GM18867 (cell line): Measurements from ENCODE around the gene CDC42BPA.

Experiments
- ATAC-seq: cut with Tn5 transposase; IDR thresholded peaks from one replicate; pipeline ENCODE4 v1.9.1; 2021; ENCODE audit warnings: mild to moderate bottlenecking, moderate library complexity; ENCODE audit not compliant: unreplicated experiment

CDC42BPA gene

DNA sequence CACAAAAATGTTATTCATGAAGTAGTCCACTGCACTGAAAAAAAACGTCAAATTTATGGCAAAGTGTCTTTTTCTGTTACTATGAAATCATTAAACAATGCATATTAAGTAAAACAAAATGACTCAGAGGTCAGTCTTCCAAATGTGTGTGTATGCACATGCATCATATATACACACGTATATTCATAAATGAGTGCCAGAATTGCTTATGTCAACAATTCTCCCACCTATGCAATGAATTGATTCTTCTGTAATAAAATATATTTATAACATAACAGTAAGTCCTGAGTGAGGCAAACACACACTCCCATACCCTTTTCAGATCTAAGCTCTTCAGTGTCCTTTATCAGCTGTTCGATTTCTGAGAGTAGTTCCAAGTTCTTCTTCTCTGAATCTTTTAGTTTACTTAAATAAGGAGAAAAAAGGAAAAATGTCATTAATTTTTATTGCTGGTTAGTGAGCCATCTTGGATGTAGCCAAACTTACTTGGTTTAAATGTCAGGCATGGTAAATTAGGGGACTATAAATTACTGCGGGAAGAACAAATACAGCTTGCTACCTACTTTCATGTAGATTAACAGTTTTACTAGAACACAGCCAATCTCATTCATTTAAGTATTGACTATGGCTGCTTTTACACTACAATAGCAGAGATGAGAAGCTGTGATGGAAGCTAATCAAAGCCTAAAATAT lies 246.3 kb downstream of the CDC42BPA start:
- no peak for ATAC-seq

DNA sequence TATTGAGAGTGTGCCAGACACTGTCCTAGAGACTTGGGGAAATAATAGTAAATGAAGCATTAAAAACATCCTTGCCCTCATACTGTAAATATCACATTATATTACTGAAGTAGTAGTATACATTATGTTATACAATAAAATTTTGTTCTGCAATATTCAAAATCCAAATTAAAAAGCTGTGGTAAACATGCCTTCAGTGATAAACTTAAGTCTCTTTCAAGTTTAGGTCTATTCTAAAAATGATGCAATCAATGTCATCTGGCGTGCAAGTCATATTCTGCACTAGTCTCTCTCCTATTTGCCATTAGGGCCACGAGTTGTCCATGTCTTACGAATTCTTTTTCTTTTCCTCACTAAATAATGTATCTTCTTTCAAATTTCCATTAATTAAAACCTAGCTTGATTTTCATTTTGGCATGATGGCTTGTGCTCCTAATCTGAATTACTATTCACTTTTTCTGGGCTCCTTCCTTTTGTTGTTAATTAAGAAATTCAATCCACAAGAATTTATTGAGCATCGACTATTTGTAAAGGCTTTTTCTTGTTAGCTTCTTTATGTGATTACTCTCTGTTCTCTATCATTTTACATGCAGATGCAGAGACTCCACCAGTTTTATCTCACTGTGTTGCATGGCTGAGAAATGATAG lies 247.5 kb downstream of the CDC42BPA start:
- ATAC-seq = no peak

DNA sequence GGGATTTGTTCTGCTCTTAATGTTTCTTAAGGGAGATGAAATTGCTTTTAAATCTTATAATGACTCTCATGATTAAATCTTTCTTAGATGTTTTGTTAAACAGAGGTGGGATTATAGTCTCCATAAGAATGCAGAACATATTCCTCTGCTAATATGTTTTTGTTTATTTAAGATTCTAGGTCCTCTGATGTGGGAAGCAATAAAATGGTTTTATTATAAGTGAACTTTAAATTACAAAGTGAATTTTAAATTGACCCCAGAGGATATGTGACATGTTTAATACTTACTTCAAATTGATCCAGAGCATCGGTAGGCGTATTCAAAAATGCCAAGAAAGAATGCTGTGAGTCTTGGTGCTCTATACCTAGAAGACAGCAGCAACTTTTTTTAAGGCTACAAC lies 248.8 kb downstream of the CDC42BPA start:
- ATAC-seq = no peak

DNA sequence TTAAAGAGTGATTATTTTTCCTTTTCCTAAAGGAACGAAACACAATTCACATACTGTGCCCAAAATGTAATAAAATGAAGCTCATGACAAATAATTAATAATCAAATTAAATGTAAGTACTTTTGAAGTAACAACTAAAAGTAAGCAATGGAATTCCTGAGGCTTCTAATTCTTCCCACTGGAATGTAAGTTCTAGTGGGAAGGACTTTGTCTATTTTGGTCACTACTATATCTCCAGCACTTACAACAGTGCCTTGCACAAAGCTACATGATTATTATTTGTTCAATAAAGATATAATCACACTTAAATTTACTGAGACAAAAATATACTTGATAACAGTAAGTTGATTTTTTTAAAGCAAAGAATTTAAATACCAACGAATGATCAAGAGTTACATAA lies 249.4 kb downstream of the CDC42BPA start:
- no peak for ATAC-seq

DNA sequence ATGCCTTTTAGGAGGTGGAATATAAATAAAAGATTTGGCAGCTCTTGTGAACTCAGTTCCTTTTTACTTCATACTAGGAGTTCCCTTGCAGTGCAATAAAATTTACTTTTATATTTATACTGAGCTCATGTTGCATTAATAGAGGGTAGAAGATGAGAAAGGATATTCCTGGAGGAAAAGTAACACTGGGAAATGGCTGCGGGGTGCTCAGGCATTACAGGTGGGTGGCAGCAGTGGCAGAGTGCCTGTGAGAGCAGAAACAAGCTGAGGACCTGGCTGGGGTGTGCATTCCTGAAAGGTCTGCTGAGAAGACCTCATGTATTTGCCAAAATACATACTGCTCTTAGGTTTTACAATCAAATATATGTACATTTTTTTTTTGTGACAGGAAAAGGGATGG lies 251.3 kb downstream of the CDC42BPA start:
- no peak for ATAC-seq

DNA sequence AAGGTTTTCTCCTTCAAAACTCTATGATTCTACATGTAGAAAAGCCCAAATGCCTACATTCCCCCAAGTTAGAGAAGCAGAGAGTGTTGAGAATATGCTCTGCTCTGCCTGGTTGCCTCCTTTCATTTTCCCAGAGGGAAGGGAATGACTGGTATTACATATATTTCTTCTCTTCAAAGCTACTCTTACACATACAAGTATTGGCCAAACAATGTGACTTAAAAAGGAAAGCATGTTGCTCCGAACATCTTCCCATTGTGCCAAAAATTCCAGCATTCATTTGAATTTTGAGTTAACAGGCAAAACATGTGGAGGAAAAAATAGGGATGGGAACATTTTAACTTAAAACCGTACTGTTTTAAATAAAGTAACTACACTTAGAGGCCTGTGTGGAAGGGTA lies 253.0 kb downstream of the CDC42BPA start:
- ATAC-seq = no peak

DNA sequence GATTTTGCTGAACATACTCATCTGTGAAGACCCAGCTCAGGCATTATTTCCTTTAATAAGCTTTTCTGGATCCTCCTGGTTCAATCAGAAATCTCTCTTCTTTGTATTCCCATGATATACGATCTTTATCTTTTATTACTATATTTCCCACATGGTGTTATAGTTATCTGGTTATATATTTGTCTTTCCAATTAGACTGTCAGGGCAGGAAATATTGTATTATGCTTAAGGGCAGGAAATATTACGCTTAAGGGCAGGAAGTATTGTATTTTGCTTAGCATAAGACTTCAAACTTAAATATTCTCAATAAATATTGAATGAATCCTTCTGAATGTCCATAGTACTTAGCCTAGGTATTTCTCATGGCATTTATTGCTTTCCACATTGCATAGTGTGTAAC lies 256.0 kb downstream of the CDC42BPA start:
- ATAC-seq = no peak

DNA sequence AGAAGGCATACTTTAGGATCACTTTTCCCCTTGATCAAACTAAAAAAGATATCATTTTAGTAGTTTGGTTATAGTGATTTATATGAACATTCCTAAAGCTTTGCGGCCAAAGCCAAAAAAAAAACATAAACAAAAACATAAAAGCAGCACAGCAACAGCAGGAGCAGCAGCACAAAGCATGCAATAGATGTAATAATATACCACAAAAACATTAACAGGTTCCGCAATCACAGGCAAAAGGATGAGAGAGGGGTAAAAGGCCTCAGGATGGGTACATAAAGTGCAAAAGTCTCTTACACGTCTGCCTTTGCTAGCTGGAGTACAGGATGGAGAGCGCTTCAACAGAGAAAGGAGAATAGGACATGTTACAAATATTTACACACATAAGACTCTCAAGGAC lies 259.2 kb downstream of the CDC42BPA start:
- no peak for ATAC-seq

DNA sequence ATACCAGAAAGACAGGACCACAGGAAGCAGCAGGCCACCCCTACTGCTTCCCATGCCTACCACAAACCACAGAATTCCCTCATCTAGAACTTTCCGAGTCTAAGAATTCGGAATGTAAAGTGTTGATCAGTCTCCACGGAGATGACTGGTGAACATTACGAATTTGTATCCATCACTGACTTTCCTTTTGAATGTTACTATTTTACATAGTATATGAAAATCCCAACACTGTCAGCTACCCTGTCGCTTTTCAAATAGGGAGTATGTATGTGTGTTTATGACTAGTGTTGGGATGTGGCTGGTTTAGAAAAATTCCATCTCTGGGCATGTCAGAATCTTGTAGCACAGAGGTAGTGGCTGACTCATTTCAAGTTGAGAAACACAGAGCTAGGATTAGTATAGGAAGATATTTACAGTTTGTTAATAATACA lies 260.0 kb downstream of the CDC42BPA start:
- ATAC-seq = no peak

DNA sequence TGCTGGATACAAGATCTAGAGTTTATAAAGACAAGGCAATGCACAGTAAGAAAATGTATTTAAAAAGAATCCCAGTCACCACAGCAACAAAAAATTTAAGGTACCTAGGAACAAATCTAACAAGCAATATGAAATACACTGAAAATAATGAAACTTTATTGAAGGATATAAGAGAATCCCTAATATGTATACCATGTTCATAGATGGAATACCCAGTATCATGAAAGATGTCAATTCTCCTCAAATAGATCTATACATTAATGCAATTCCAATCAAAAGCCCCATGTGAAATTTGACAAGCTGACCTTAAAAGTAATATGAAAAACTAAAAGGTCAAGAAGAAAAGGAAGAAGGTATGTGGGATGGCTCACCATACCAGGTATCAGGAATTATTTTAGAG lies 269.0 kb downstream of the CDC42BPA start:
- no peak for ATAC-seq

DNA sequence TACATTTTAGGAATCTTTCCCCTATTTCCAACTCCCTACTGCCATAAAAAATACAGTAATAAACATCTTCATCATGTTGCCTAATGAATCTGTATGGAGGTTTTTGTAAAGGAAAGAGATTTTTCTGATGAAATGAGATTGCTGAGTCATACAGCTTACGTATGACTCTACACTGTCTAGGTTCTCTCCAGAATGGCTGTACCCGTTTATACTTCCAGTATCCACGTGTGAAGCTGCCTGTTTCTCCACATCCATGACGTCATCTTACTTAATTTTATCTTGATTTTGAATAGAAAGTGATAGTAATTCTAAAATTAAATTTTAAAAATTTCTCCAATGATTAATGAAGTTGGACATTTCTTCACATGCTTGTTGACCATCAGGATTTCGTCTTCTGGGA lies 274.5 kb downstream of the CDC42BPA start:
- no peak for ATAC-seq

DNA sequence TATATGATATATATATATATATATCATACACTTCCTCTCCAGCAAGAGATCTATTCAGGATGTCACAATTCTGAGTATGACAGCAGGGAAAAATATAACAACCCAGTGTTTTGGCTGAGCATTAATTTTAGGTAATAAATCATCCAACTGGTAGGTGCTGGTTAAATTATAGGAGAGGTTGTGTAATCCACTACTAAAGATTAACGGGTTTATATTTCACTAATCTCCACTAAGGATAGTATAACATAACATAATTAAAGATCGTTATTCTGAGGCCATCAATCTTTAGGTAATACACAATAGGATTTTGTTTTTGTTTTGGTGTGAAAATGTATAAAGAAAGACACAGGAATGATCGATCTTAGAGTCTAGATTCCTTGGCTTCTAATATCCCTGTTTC lies 276.0 kb downstream of the CDC42BPA start:
- no peak for ATAC-seq

DNA sequence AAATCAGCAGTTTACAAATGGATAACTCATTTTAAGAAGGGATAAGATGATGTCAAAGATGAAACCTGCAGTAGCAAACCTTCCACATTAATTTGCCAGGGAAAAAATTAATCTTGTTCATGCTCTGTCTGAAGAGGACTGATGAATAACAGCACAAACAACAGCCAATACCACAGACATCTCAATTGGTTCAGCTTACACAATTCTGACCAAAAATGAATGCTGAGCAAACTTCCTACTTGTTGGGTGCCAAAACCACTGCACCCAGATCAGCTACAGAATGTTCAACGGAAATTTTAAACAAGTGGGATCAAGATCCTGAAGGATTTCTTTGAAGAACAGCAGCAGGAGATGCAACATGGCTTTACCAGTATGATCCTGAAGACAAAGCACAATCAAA lies 279.9 kb downstream of the CDC42BPA start:
- no peak for ATAC-seq

DNA sequence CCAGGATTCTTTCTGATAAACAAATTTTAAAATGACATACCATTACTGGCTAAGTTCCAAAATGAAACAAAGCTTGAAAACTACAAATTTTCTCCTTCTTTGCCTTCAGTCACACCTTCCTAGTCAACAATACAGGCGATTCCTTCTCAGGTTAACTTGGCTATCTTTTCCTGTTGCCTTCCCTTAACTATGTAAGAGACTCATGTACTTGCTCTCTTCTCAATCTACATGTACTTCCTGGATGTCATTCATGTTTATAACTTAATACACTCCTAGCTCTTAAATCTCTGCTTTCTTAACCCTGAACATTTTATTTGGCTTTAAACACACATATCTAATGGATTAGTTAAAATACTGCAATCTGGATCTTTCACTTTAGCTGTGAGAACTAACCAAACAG lies 281.2 kb downstream of the CDC42BPA start:
- no peak for ATAC-seq

DNA sequence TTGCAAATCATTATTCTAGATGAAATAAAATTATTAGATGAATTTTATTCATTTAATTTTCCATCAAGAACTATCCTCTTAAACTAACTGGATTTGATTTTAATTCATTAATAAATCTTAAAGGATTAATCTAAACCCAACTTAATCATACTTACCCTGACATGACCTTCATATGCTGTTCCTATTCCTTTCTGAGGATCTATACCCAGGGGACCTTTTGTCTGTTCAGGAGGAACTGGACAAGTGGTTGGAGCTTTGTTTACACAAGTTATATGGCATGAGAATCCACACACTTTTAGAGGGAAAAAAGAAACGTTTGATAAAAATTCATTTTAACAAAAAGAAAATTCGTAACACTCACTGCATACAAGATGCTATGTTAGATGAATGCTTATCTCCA lies 283.0 kb downstream of the CDC42BPA start:
- no peak for ATAC-seq

DNA sequence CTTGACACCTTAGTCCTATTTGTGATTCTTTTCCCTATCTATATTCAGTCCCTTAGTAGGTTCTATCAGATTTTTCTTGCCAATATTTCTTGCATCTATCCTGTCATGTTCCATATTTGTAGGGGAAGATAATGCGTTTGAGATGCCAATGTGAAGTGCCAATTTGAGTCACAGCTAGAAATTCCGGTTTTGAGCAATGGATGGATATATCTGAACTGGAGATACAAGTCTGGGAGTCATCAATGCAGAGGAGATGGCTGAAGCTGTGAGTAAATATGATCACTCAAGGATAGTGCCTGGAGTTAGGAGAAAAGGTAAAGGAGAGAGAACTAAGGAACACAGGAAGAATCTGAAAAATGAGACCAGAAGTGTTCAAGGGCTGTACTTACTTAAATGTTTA lies 284.4 kb downstream of the CDC42BPA start:
- no peak for ATAC-seq

DNA sequence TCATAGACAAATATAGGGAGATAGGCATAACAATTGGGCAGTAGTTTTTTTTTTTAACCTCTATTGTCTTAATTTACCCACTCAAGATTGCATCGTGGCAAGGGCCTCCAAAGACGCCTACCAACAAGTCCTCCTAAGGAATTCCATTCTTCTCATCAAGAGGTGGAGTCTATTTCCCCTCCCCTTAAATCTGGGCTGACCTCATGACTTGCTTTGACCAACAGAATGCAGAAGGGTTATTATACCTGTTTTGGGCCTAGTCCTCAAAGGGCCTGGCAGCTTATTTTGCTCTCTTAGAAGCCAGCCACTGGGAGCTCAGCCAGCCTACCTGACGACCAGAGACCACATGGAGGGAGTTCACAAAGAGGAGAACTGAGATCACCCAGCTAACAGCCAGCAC lies 285.9 kb downstream of the CDC42BPA start:
- no peak for ATAC-seq

DNA sequence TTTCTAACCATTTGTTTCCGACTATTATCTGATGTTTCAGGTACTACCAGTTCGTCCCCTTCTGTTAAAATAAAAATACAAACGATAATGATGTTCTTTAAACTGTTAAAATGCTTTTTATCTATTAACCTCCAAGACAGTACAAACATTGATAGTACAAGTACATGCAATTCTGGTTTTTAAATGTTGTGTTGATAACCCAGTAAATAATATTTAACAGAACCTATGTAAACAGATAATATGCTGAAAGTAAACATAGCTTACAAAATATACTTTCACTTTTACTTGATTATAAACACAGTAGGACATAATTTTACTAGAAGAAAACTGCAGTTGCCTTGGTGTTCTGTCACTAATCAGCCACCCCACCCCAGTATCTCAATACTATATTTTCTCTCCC lies 301.3 kb downstream of the CDC42BPA start:
- no peak for ATAC-seq

DNA sequence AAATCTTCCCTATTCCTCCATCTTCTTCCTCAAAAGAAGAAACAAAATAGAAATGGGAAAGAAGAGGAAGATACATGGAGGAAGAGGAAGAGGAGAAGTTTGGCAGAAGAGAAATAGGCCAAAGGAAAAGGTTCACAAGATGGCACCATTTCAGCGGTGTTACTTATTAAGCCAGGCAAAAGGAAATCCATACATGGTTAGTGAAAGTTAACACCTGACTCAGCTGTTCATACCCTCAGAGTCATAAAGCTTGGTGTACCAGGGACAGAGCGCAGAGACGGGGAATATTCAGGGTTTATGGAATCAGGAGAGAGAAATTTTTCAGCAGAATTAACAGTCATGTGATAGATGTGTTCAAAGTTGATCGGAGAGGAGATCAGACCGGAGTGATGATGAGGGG lies 307.6 kb downstream of the CDC42BPA start:
- ATAC-seq = no peak

DNA sequence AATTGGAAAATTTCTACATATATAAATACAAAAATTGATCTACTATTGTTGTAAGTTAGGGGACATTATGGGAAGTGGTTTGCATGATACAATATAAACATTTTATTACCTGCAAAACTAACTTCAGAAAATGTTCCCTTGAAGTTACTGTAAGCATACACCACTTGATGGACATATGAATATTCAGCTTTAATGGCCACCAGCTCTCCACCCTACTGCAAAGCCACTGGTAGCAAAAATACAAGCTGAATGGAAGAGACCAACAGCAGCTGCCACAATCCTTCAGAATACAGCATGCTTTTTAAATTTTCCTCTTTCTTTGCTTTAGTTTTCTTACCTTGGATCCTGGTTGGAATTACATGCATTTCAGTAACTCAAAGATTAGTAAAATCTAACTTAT lies 308.4 kb downstream of the CDC42BPA start:
- no peak for ATAC-seq

DNA sequence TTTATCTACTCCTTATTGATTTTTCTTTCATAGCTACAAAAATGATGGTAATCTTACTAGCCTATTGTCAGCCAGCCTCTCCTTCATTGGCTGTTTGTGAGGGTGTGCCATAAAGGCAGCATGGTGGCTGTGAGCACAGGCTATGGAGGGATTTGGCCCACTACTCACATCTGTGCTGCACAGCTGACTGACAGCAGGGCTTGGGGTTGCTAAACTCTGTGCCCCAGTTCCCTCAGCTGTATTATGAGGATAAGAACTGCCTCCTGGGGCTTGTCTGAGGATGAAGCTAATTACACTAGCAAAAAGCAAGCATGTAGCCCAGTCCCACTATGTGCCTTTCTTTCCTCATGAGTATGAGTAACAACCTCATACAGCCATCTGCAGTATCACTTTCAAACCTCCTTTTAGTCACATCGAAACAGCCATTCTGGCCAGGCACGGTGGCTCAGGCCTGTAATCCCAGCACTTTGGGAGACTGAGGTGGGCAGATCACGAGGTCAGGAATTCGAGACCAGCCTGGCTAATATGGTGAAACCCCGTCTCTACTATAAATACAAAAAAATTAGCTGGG lies 312.0 kb downstream of the CDC42BPA start:
- peak; percentile 73 for ATAC-seq

DNA sequence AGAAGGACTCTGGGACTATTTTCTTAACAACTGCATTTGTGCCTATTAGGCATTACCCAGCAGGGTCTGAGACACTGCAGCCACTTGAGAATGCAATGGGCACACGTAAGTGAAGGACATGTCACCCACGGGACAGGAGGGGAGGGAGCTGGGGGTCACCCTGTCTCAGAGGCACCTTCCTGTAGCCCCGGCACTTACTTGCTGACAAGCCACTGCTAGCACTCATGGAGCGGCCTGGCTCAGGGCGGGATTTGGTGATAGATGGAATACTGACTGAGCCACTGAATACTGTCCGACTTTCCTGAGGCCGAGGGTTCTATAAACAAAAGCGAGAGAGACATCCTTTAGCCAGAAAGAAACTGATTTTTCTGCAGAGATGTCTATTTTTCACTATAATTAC lies 313.5 kb downstream of the CDC42BPA start:
- no peak for ATAC-seq

DNA sequence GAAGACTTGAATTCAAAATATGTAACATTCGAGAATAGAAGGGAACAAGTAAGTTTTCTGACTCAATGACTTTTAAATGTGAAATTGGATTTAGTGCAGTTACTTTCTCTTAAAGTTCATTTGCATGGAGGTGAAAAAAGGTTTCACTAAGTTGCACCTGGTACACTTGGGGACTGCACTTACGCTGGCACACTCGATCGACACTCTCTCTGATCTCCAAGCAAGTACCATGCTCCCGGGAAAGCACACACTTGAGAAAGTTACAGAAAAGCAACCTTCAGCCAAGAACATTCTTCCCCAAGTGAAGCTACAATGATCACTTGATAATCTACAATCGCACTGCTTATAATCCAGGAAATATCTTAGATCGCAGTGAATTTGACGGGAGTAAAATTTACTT lies 315.1 kb downstream of the CDC42BPA start:
- no peak for ATAC-seq
